ENCODE results near the gene UBE2QL1. TPM values are rescaled to one million over a fixed set of nuclear protein-coding genes. Genes with fewer than 3 reads are reported as not detected.

UBE2QL1 gene
- total and polyA plus RNA-seq, 2 of the 8 experiments (the other 6 are each of a cell fraction or from before 2014, with no cell fraction given): 0.43 to 0.65 TPM

- Histone ChIP-seq H2AFZ (ENCODE audit: low read length) (no peak overlapping the region), H2AK5ac (ENCODE audit: low read depth, low read length) (no peak overlapping the region), H2BK20ac (ENCODE audit: low read length) (no peak overlapping the region), H4K8ac (ENCODE audit: extremely low read depth, insufficient read depth, low read length) (no peak overlapping the region), H3K56ac (replicated peaks; ENCODE audit: insufficient read length, low read depth, low read length) (no peak overlapping the region), H2BK12ac (ENCODE audit: low read depth, low read length) (no peak overlapping the region), H3K79me2 (ENCODE audit: control insufficient read depth in 1 of 2, insufficient read depth in 2 of 2, low read length in 2 of 2) (no peaks in the 10 kb centered on the region), H3K4me2 (ENCODE audit: insufficient read depth in 1 of 2, low read depth in 2 of 2, low read length in 2 of 2) (no peak overlapping the region), H3K18ac (ENCODE audit: extremely low read depth, low read length) (no peak overlapping the region), H3K4me3 (ENCODE audit: extremely low read depth in 1 of 4, insufficient read depth in 2 of 4, low read depth in 3 of 4, low read length in 4 of 4) (no peak overlapping the region), H3K36me3 (ENCODE audit: control insufficient read depth in 2 of 4, insufficient read depth in 4 of 4, low read length in 3 of 4) (no peaks in the 10 kb centered on the region), H3K23me2 (ENCODE audit: low read depth, low read length) (no peaks in the 10 kb centered on the region), H3K14ac (ENCODE audit: insufficient read length) (no peak overlapping the region), H4K5ac (ENCODE audit: insufficient read length, low read depth, low read length) (no peak overlapping the region), H3K4me1 (replicated peaks in 1 of 4; ENCODE audit: control insufficient read depth in 3 of 4, insufficient read depth in 4 of 4, low read length in 3 of 4) (peaks cover 0 to 11% (median 5%) of the 10 kb centered on the region in 4 experiments), H3K79me1 (ENCODE audit: low read depth, low read length) (no peaks in the 10 kb centered on the region; the same call in 1 of the 2 replicates), H2BK120ac (replicated peaks; ENCODE audit: low read depth, low read length) (no peak overlapping the region), H3K27ac (ENCODE audit: low read depth, low read length) (no peak overlapping the region), H3K4ac (replicated peaks; ENCODE audit: insufficient read length, low read depth, low read length) (no peak overlapping the region), H3K9ac (replicated peaks in 1 of 4; ENCODE audit: extremely low read depth in 1 of 4, low read depth in 3 of 4, low read length in 3 of 4) (no peak overlapping the region), H3K23ac (ENCODE audit: insufficient read length) (no peak overlapping the region), H2BK5ac (ENCODE audit: low read depth, low read length) (no peak overlapping the region), H2BK15ac (ENCODE audit: low read length) (no peak overlapping the region), H3K9me3 (ENCODE audit: insufficient read depth in 2 of 2, low read depth in 1 of 2, low read length in 1 of 2) (0 out of 4 replicates have a peak, but pooled peaks cover 0 to 3% of the 10 kb centered on the region in 2 experiments), H4K91ac (replicated peaks; ENCODE audit: insufficient read length, low read length) (no peak overlapping the region), H4K20me1 (replicated peaks in 1 of 2; ENCODE audit: control insufficient read depth in 1 of 2, insufficient read depth in 2 of 2, low read length in 2 of 2) (no peaks in the 10 kb centered on the region), H3K27me3 (replicated peaks in 1 of 4; ENCODE audit: control insufficient read depth in 3 of 4, extremely low read depth in 1 of 4, insufficient read depth in 3 of 4, low read length in 3 of 4) (peaks cover 0 to 3% (median 0%) of the 10 kb centered on the region in 4 experiments; a peak in 1 of 7 replicates)
- 92% methylated on average over 4 of the region's 4 CpGs; no CpG with 5 or more reads in 1 of the 2 experiments for WGBS, 2 experiments (ENCODE audit: extremely low coverage in 1 of 2, insufficient coverage in 1 of 2, insufficient read length in 1 of 2, insufficient replicate concordance in 2 of 2, low coverage in 1 of 2, low lambda C conversion rate in 2 of 2, missing lambda C conversion rate in 1 of 2)
- ChIA-PET CTCF (ENCODE audit: partially characterized antibody) (no interaction called here), POLR2A (ENCODE audit: partially characterized antibody) (no interaction called here)
- DNase-seq (ENCODE audit: low read depth in 1 of 2, low spot score in 2 of 2) (no peak), FAIRE-seq (no peak)
- no peak for TF ChIP-seq KDM1A (IDR thresholded peaks at IDR 0.05; ENCODE audit: borderline replicate concordance, low read length)
- no peak for TF ChIP-seq TAF7 (optimal IDR thresholded peaks at IDR 0.05; ENCODE audit: borderline replicate concordance, low read depth, low read length)
- TF ChIP-seq ATF2 (IDR thresholded peaks at IDR 0.05; ENCODE audit: low read length): no peak
- TF ChIP-seq CBX8 (IDR thresholded peaks at IDR 0.05; ENCODE audit: borderline replicate concordance, low read depth, low read length): no peak
- TF ChIP-seq SIRT6 (IDR thresholded peaks at IDR 0.05; ENCODE audit: low read length): no peak
- TF ChIP-seq HDAC6 (IDR thresholded peaks at IDR 0.05; ENCODE audit: low read depth, low read length): no peak
- no peak for TF ChIP-seq MAX (IDR thresholded peaks at IDR 0.05)
- no peak for TF ChIP-seq CREB1 (IDR thresholded peaks at IDR 0.05)
- TF ChIP-seq SP2 (IDR thresholded peaks at IDR 0.05; ENCODE audit: low read length): no peak
- TF ChIP-seq ASH2L (IDR thresholded peaks at IDR 0.05; ENCODE audit: low read length): no peak
- TF ChIP-seq SUZ12 (IDR thresholded peaks at IDR 0.05; ENCODE audit: low read length): no peak
- no peak for TF ChIP-seq KDM4A (IDR thresholded peaks at IDR 0.05; ENCODE audit: low read depth, low read length, severe bottlenecking)
- TF ChIP-seq YY1 (IDR thresholded peaks at IDR 0.05; ENCODE audit: low read depth, low read length): no peak
- TF ChIP-seq POLR2A (IDR thresholded peaks at IDR 0.05; ENCODE audit: control extremely low read depth in 1 of 2, low read depth in 2 of 2, low read length in 2 of 2): no peak
Observed at GRCh38 chr5:6470672-6471071, 22.0 kb downstream of the UBE2QL1 start.

All from H1 (cell line).